GM12873 (cell line): ENCODE results near the gene RNF10.

ENCODE experiments used
- TF ChIP-seq, protein P1 (sequence below): IDR thresholded peaks from 2 replicates; pipeline ENCODE4 v1.5.1; 2012; ENCODE audit warnings: low read depth, mild to moderate bottlenecking, moderate library complexity, low read length, control low read depth; ENCODE audit not compliant: insufficient read depth; ENCODE audit errors: missing control alignments

The RNF10 gene

DNA sequence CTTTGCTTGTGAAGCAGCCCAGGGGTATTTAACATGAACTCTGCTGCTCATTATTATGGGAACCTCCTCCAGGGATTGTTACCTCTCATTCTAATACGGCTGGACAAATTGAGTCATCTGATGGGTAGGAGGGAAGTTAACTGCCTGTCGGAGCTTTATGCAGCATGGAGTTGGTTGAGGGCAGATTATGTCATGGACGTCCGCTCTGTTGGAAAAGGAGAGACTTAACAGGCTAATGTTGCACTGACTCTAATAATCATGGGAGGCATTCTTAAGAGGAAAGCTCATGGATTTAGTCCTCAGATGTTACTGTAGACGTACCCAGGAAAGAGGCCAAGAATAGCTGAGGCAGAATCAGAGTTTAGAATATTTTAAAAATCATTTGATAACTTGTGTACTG, 37.1 kb downstream of the RNF10 start:
- TF ChIP-seq, protein P1, sequence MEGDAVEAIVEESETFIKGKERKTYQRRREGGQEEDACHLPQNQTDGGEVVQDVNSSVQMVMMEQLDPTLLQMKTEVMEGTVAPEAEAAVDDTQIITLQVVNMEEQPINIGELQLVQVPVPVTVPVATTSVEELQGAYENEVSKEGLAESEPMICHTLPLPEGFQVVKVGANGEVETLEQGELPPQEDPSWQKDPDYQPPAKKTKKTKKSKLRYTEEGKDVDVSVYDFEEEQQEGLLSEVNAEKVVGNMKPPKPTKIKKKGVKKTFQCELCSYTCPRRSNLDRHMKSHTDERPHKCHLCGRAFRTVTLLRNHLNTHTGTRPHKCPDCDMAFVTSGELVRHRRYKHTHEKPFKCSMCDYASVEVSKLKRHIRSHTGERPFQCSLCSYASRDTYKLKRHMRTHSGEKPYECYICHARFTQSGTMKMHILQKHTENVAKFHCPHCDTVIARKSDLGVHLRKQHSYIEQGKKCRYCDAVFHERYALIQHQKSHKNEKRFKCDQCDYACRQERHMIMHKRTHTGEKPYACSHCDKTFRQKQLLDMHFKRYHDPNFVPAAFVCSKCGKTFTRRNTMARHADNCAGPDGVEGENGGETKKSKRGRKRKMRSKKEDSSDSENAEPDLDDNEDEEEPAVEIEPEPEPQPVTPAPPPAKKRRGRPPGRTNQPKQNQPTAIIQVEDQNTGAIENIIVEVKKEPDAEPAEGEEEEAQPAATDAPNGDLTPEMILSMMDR: no peak

DNA sequence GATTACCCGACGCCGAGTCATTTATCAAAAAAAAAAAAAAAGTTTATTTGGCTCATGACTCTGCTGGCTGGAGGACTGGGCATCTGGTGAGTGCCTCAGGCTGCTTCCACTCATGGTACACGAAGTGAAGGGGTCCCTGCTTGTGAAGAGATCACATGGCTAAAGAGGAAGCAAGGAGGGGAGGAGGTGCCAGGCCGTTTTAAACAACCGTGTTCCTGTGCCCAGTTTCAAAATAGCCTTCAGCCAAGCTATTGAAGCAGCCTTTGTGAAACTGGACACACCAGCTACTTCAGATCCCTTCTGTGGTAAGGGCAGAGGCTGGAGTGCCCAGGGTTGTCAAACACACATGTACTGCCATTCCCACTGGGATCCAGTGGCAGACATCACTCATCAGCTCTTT, 39.4 kb downstream of the RNF10 start:
- TF ChIP-seq, protein P1: no peak

DNA sequence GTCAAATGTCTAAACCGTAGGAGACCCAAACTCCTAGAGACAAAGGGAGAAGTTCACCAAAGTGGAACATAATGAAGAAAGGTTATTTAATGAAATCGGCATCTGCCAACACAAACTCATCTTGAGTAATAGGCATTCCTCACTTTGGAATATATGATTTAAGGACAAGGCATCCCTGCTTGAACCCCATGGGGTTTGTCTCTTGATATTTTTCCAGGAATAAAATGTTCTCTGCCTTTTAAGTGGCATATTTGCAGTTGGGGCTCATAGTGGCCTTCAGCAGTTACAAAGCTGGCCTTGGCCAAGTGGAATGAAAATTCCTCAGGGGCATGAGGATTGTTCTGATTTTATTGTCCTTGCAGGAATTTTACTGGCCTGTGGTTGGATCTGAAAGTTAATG, 40.0 kb downstream of the RNF10 start:
- TF ChIP-seq, protein P1: no peak

DNA sequence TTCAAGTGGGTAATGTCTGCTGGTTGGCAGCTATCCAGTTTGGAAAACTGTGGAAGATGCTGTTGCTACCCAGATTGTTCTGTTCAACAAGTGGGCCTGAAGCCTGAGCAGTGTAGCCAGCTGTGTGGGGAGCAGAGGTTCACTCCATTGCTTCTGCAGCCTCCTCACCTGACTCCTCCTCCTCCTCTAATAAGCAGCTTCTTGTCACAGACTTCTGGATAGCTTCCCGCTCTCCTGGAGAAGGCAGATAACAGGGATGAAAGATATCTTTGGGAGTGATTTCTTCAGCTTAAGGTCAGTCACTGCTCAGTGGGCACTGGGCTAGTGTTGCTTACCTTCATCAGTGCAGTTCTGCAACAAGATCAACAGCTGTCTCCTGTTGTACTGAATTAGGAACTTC, 45.0 kb downstream of the RNF10 start:
- TF ChIP-seq, protein P1: no peak

DNA sequence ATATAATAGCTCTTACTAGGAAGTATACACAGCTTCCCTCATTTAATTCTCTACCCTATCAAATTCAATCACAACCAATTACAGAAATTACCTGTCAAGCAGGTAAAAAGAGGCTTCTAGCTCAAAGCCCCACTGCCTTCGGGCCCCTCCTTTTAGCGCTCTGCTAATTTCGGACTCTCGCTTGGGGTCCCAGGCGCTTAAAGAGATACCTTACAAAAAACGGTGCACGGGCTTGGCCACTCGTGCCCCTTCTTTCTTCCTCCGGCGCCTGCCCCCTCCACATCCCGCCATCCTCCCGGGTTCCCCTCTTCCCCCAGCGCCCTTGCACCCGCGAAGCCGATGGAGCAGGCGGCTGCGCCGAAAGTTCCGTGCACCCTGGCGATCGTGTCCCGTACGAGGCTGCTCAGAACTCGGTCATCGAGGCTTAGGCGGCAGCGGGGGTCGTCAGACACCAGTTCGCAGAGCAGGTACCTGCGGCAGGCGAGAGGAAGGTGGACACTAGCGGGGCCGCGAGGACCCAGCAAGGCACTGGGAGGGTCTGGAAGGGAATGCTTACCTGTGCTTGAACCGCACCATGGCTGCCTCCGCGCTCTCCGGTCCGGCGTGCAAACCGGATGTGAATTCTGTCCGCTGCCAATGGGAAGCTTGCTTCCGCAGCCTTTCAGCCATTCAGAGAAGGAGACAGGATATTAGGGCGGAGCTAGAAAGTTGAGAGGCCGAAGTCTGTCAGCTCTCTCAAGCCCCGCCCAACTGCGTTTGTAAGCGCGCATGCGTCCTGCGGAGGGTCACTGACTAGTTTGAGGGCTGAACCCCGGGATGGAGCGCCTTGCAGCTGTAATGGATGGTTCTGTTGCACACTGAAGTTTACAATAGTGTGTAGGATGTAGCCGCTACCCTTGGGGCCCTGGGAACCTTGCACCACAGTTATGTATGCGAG, 46.9 kb downstream of the RNF10 start, which contains the start of gene POP5:
POP5 (minus strand) TSS at position 616 of the 937 bp plus-strand sequence; CDS start at position 576, 40 bp downstream.
- TF ChIP-seq, protein P1: no peak

DNA sequence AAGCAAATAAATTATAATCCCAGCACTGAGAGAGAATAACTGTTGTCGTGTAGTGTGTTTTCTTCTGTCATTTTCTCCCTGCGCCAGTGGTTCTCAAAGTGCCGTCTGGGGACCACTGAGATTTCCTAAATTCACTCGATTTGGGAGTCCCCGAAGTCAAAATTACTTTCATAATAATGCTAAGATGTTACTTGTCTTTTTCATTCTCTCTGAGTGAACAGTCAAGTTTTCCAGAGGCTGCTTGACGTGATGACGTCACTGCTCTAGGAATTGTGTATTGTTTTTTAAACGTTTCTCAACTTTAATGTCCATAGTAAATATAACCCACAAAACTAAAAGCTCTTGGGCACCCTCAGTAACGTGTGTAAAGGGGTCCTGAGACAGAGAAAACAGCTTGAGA, 47.8 kb downstream of the RNF10 start:
- TF ChIP-seq, protein P1: no peak

DNA sequence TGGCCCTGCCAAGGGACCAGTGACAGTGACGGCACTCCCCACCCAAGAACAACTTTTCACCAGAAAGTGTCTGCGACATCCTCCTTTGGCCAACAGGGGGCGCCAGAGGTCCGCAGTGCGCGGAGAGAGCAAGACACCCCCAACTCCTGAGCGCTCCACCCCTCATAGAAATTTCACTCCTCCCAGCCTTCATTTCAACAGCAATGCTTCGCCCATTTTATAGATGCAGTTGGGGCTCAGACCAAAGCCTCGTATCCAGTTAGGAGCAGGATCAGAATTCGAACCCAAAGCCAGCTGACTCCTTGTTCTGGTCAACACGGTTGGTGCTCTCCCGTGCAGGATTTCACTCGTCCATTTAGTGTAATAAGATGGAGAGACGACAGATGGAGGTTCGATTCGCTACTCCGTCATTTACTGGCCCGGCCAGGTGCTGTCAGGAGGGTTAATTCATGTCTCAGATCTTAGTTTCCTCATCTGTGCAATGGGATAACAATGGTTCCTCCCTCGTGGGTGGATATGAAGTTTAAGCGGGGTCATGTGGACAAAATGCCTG, 49.4 kb downstream of the RNF10 start:
- TF ChIP-seq, protein P1: peak; percentile 94
